HCEC 1CT (cell line): ENCODE results near the gene FGF16.
"Not testable (repeated sequence)": the region's sequence is repeated elsewhere in the genome, so short reads cannot be mapped to it uniquely, and the experiment has no call there.

Source experiments
- DNase-seq: peaks from one replicate; pipeline ENCODE4 v3.0.0-alpha.2; 2017

FGF16 gene

GRCh38 chrX:77446908-77447652 is at the start of gene FGF16:
TSS of gene FGF16 (plus strand) at chrX:77447389. CDS start at chrX:77447675, 286 bp downstream.
- no peak for DNase-seq

DNA sequence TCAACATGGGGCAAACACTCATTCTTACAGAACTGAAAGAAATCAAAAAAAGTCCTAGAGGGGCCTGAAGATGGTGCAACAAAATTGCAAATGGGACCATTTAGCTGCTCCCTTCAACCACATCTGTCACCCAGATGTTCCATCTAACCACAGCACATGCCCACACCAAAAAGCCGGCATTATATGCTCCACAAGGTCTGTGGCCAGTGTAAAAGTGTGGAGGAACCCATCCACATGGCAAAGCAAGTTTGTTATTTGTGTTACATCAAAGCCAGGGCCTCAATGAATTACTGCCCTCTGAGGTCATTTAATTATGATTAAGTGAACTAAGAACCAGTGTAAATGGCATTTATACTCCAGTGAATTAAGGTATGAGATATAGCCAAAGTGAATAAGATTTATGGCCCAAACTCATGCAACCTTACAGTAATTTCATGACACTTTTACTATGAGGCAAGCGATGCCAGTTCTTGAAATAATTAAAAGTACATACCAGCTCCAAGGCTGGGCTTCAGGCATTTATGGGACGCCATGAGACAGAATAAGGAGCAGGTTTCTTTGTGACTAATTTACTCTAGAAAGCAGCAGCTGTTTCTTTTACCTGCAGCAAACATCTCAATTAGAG is 48.7 kb upstream of the FGF16 start:
- DNase-seq: peak; percentile 4

DNA sequence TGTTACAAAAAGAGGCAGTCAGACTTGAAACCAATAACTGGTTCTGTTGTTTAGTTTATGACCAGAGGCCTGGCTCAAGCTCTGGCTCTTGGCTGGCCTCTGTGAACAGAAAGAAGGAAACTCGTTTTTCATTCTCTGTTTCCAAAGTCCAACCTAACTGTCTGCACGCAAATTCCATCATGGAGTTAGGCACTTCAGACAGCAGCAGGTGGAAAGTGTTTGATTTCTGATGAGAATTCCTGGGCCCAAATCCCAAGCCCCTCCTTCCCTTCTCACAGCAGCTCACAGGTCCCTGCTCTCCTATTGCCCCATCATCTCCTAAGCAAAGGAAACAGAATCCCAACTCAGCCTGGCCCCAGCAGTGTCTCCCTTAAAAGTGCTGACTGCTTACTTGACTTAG is 42.8 kb upstream of the FGF16 start:
- no peak for DNase-seq

DNA sequence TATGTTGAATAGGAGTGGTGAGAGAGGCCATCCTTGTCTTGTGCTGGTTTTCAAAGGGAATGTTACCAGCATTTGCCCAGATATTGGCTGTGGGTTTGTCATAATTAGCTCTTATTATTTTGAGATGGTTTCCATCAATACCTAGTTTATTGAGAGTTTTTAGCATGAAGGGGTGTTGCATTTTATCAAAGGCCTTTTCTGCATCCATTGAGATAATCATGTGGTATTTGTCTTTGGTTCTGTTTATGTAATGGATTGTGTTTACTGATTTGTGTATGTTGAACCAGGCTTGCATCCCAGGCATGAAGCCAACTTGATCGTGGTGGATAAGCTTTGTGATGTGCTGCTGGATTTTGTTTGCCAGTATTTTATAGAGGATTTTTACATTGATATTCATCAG is 39.4 kb upstream of the FGF16 start:
- not testable (repeated sequence) for DNase-seq

DNA sequence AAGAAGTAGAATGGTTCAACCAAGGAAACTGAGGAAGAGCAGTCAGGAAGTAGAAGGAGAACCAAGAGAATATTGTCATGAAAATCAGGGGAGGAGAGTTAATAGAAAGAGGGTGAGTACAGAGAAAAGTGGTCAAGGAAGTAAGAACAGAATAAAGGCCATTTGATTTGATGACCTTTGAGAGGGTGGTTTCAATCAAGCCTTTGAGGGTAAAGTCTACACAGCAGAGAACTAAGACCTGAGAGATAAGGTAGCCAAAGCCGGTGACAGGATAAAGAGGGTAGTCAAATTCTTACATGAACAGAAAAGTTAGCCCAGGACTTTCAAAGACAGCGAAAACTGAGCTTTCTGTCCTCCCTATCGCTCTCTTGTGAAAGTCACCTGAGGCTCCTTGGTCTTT is 34.6 kb upstream of the FGF16 start:
- DNase-seq: no peak

DNA sequence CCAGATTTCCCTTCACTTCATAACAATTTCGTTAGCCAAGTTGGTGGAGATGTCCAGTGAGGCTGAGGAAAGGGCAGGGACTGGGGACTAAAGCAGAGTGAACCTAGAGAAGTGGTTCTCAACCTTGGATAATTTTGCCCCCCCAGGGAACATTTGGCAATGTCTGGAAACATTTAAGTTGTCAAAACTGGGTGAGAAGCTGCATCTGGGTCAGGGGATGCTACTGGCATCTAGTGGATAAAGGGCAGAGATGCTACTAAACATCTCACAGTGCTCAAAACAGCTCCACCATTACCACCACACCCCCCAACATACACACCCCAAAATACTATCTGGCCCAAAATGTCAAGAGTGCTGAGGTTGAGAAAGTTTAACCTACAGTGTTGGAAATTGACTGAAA is 32.0 kb upstream of the FGF16 start:
- DNase-seq: no peak

DNA sequence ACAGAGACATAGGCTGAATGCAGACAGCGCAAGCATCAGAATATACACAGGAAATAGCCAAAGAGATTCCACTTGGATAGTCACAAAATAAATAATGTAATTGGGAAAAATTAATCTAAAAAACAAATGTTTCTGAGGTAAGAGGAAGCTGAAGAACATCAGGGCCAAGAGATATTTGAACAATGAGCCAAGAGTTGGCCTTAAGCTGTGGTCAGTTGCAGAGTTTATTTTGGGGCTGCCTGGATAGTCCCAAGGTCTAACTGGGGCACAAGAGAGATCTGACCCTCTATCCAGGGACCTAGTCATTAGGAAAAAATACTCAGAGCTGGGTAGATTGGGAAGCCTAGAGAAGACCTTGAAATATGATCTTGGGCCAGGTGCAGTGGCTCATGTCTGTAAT is 31.3 kb upstream of the FGF16 start:
- no peak for DNase-seq

DNA sequence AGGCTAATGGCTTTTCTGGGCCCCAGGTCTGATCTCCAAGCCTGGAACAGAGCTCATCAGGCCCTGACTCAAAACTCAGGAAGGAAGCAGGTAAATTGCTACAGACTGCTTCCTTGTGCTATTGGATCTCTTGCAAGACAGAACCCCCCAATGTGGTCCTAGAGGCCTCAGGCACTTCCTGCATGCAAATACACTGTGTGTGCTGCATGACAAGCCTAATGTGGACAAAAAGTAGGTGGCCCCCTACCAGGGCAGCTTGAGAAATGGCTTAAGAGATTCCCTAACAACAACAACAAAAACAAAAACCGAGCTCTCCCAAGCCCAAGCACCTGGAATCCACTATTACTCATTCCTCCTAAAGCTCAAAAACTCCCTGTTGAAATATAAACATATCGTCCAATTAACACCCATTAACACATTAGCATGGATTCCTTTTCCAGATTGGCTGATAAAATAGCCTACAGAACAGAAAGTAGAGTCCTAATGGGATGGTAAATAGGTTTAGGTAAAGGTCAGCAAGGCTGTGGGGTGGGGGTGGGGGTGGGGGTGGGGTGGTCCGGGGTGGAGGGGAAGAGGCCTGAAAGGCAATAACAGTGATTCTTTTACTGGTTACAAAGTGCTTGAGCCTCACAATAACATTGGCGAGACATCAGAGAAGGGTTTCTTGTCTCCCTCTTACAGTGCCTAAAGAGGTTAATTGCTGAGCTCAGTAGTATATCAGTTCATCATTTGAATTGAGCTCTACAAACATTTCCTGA is 24.1 kb upstream of the FGF16 start:
- DNase-seq: no peak

GRCh38 chrX:77426811-77427210 is 20.4 kb upstream of the FGF16 start:
- peak; percentile 49 for DNase-seq

DNA sequence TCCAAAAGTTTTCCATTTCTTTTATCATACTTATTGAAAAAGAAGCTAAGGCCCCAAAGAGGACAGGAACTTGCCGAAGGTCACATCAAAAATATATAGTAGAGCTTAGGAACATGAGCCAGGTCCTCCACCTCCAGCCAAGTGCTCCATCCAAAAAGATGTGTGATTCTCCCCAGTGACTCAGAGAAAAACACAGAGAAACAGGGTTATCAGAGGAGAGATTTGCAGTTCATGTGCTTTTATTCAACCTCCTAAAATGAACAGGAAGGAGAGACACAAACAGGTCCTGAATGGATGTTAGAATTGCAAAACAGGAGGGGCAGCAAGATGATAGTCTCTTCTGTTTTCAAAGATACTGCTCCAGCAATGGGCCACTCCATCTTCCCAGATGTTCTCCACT is 19.6 kb upstream of the FGF16 start:
- no peak for DNase-seq

DNA sequence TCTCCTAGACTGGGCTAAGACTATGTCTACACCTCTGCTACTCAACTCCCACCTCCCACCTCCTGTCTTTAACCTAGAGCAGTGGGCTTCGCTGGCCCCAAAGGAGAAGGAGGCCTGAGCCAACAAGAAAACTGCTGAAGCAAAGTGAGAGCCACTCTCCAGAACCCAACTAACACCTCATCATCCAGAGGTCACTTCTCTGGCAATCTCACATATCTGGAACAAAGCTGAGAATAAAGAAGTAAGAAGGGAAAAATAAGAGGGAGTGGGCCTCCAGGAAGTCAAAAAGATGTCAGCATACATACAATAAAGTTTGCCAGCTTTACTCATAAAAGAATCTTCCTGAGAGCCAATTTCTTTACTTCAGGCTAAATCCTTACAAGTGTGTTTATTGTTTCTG is 18.6 kb upstream of the FGF16 start:
- DNase-seq: no peak

DNA sequence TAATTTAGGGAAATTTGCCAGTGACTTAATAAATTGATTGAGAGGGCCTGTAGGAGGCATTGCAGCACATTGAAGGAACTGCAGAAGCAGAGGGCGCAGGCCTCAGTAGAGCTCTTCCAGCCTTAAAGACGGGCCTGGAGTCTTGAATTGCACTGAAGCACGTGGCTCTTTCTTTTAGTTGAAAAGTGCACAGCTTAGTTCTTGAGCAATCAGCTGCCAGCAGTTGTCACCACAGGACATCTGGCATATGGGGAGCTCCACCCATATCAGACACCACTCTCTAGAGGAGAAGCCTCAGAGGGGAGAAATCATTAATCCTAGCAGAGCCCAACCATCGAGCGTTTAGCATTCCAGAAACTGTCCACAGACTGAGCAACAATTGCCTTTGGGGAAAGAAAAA is 16.0 kb upstream of the FGF16 start:
- no peak for DNase-seq

GRCh38 chrX:77433001-77433400 is 14.2 kb upstream of the FGF16 start:
- DNase-seq: no peak

- no peak for DNase-seq
Measured at GRCh38 chrX:77434962-77435361, 12.2 kb upstream of the FGF16 start.

DNA sequence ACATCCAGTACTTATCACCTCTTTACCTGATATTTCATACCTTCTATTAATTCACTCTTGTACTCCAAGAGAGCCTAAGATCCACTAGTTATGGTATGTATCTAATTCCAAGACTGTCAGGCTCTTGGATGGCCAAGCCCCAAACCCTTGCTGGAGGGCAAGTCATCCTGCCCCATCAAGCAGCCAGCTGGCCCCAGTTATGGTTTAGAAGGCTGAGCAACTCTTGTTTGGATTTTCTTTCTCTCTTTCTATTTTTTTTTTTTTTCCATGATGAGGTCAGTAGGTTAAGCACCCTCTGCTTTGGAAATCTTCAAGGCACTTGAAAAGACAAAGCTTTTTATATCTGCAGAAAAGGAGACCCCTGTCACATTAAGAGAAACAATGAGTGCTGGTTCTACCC is 10.9 kb upstream of the FGF16 start:
- DNase-seq: no peak

GRCh38 chrX:77436682-77437081 is 10.5 kb upstream of the FGF16 start:
- peak; percentile 24 for DNase-seq

GRCh38 chrX:77440330-77440729 is 6.9 kb upstream of the FGF16 start:
- no peak for DNase-seq

GRCh38 chrX:77441033-77441432 is 6.2 kb upstream of the FGF16 start:
- no peak for DNase-seq

- DNase-seq: no peak
Measured at GRCh38 chrX:77441479-77441878, 5.7 kb upstream of the FGF16 start.

GRCh38 chrX:77442728-77443127 is 4.5 kb upstream of the FGF16 start:
- peak; percentile 81 for DNase-seq

DNA sequence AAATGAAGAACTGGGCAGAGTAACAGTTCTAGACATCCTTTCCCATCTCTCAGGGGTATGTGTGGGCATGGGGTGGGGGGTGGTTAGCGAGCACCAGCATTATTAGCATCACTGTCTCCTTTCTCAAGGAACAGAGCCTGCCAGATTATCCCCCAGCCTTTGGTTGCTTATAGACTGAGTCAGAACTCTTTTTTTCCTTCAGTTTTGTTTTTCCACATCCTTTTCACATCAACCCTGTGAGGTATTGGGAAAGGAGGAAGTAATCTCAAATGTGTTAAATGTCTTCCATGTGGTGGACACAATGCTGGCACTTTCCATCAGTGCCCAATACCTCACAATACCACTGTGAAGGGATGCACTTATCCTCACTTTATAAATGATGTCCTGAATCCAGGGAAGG is 3.1 kb upstream of the FGF16 start:
- DNase-seq: no peak

DNA sequence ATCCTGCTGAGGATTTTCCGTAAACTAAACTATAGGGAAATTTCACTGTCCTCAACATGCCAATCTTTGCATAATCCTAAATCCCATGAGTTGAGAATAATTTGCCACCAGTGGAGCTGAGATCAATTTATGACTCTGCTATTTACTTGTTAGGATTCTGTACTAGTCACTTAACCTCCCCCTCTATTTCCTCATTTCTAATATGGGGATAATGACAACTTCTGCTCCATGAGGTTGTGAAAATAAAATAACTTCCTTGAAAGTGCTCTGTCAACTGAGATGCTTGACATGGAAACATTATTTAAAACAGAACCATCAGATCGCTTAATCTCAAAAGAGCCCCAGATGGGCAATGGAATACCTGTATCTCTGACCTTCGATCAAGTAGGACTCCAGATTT is 2.6 kb upstream of the FGF16 start:
- DNase-seq: no peak

GRCh38 chrX:77446029-77446585 is 1.1 kb upstream of the FGF16 start:
- no peak for DNase-seq
